HEK293 (cell line): ENCODE measurements around the gene THSD7A.

Experiments used
- CTCF ChIA-PET: fragments of 350-600 bp; formaldehyde crosslinking; extraction: SDS; loops from one replicate; lab custom pipeline; 2021; ENCODE audit warnings: antibody characterized with exemption; lab: Yijun Ruan, JAX
- POLR2A ChIA-PET: fragments of 300-600 bp; formaldehyde crosslinking; extraction: SDS; loops from one replicate; lab custom pipeline; 2020; ENCODE audit warnings: antibody characterized with exemption, inconsistent platforms; lab: Yijun Ruan, JAX
- H3K27ac ChIP-seq: fragments of 200-500 bp; sonication (Bioruptor generic); 2 replicates; pipeline ENCODE4 v1.5.1; 2014; ENCODE audit warnings: low read depth, low read length, control low read depth, inconsistent platforms; ENCODE audit errors: extremely low read depth
- H3K36me3 ChIP-seq, 2 experiments: fragments of 200-500 bp in 1 of 2; sonication (Bioruptor generic) in 1 of 2; 1 replicate in 1 of 2; 2 replicates in 1 of 2; pipeline ENCODE4 v1.5.1; 2014 to 2017; ENCODE audit warnings: inconsistent platforms in 2 of 2, low read length in 2 of 2; ENCODE audit not compliant: control insufficient read depth in 2 of 2, insufficient read depth in 1 of 2
- H3K4me1 ChIP-seq: fragments of 200-500 bp; sonication (Bioruptor generic); 2 replicates; pipeline ENCODE4 v1.5.1; 2014; ENCODE audit warnings: mild to moderate bottlenecking, low read length, inconsistent platforms; ENCODE audit not compliant: control insufficient read depth, insufficient read depth
- H3K4me3 ChIP-seq: 2 replicates; pipeline ENCODE4 v1.5.1; 2011; ENCODE audit warnings: low read depth, mild to moderate bottlenecking, control low read depth, low read length, moderate library complexity
- H3K9me3 ChIP-seq: fragments of 200-500 bp; sonication (Bioruptor generic); 2 replicates; pipeline ENCODE4 v1.5.1; 2014; ENCODE audit warnings: low read depth, low read length, inconsistent platforms; ENCODE audit not compliant: control insufficient read depth, insufficient read depth
- FEZF1 ChIP-seq: fragments of 450-650 bp; formaldehyde crosslinking; IDR thresholded peaks from 2 replicates; pipeline ENCODE4 v1.5.1; 2016; ENCODE audit warnings: missing biosample characterization, missing genetic modification characterization
- HOXD13 ChIP-seq: sonication (generic); formaldehyde crosslinking; IDR thresholded peaks from 2 replicates; pipeline ENCODE4 v1.8.0; 2022; ENCODE audit warnings: missing genetic modification reagents, borderline replicate concordance
- REST ChIP-seq: fragments of 450-650 bp; formaldehyde crosslinking; IDR thresholded peaks from 2 replicates; pipeline ENCODE4 v1.5.1; 2016; ENCODE audit warnings: missing biosample characterization, missing genetic modification characterization
- TCF7L2 ChIP-seq: IDR thresholded peaks from 2 replicates; pipeline ENCODE4 v1.6.1; 2011; ENCODE audit warnings: low read depth, mild to moderate bottlenecking, inconsistent platforms, low read length, moderate library complexity, borderline replicate concordance
- TRIM28 ChIP-seq: IDR thresholded peaks from 2 replicates; pipeline ENCODE4 v1.6.1; 2011; ENCODE audit warnings: low read length, control low read depth, borderline replicate concordance
- ZBTB10 ChIP-seq: fragments of 450-650 bp; formaldehyde crosslinking; IDR thresholded peaks from 2 replicates; pipeline ENCODE4 v1.5.1; 2016; ENCODE audit warnings: missing biosample characterization, missing genetic modification characterization
- ZBTB8A ChIP-seq: fragments of 450-650 bp; formaldehyde crosslinking; IDR thresholded peaks from 2 replicates; pipeline ENCODE4 v1.5.1; 2016; ENCODE audit warnings: missing biosample characterization, missing genetic modification characterization
- ZFP41 ChIP-seq: fragments of 450-650 bp; formaldehyde crosslinking; IDR thresholded peaks from 2 replicates; pipeline ENCODE4 v1.5.1; 2016; ENCODE audit warnings: missing biosample characterization, missing genetic modification characterization, borderline replicate concordance
- ZNF112 ChIP-seq: fragments of 450-650 bp; formaldehyde crosslinking; IDR thresholded peaks from 2 replicates; pipeline ENCODE4 v1.5.0; 2017; ENCODE audit warnings: missing biosample characterization, missing genetic modification characterization
- ZNF221 ChIP-seq: fragments of 450-650 bp; formaldehyde crosslinking; IDR thresholded peaks from 2 replicates; pipeline ENCODE4 v1.5.1; 2017; ENCODE audit warnings: missing biosample characterization, missing genetic modification characterization, borderline replicate concordance
- ZNF266 ChIP-seq: fragments of 450-650 bp; formaldehyde crosslinking; IDR thresholded peaks from 2 replicates; pipeline ENCODE4 v1.5.1; 2016; ENCODE audit warnings: missing biosample characterization, missing genetic modification characterization, low read depth
- ZNF280D ChIP-seq: fragments of 450-650 bp; formaldehyde crosslinking; IDR thresholded peaks from 2 replicates; pipeline ENCODE4 v1.5.1; 2016; ENCODE audit warnings: missing biosample characterization, missing genetic modification characterization
- ZNF433 ChIP-seq: fragments of 450-650 bp; formaldehyde crosslinking; IDR thresholded peaks from 2 replicates; pipeline ENCODE4 v1.5.1; 2016; ENCODE audit warnings: missing biosample characterization, missing genetic modification characterization, low read depth
- ZNF610 ChIP-seq: fragments of 450-650 bp; formaldehyde crosslinking; IDR thresholded peaks from 2 replicates; pipeline ENCODE4 v1.5.1; 2016; ENCODE audit warnings: missing biosample characterization, missing genetic modification characterization, borderline replicate concordance
- ZNF626 ChIP-seq: fragments of 450-650 bp; sonication (Bioruptor Pico); formaldehyde crosslinking; IDR thresholded peaks from 2 replicates; pipeline ENCODE4 v1.5.1; 2018; ENCODE audit warnings: missing biosample characterization, missing genetic modification characterization, inconsistent platforms
- ZNF654 ChIP-seq: fragments of 450-650 bp; formaldehyde crosslinking; IDR thresholded peaks from 2 replicates; pipeline ENCODE4 v1.5.1; 2016; ENCODE audit warnings: low read depth, missing biosample characterization, missing genetic modification characterization
- ZNF658 ChIP-seq: fragments of 450-650 bp; formaldehyde crosslinking; IDR thresholded peaks from 2 replicates; pipeline ENCODE4; 2016; ENCODE audit warnings: missing biosample characterization, missing genetic modification characterization
- ZNF843 ChIP-seq: fragments of 450-650 bp; formaldehyde crosslinking; IDR thresholded peaks from 2 replicates; pipeline ENCODE4 v1.5.1; 2016; ENCODE audit warnings: missing biosample characterization, missing genetic modification characterization
- ZSCAN30 ChIP-seq: fragments of 450-650 bp; IDR thresholded peaks from 2 replicates; pipeline ENCODE4 v1.5.1; 2018; ENCODE audit warnings: missing biosample characterization, mild to moderate bottlenecking, missing genetic modification characterization, moderate library complexity

Gene THSD7A

GRCh38 chr7:11457419-11457818 is 374.6 kb downstream of the THSD7A start:
- Histone ChIP-seq H3K27ac (no peak overlapping the region), H3K9me3 (no peaks in the 10 kb centered on the region), H3K4me3 (no peak overlapping the region), H3K4me1 (peaks cover 13% of the 10 kb centered on the region; the same call in 1 of the 2 replicates), H3K36me3 (no peaks in the 10 kb centered on the region)
- ChIA-PET POLR2A (no interaction called here), CTCF (no interaction called here)
- TF ChIP-seq ZFP41 (tag by site-specific recombination): no peak
- peak; percentile 68; the same call in 1 of the 2 replicates for TF ChIP-seq TRIM28
- no peak for TF ChIP-seq ZNF610 (tag by site-specific recombination)
- no peak for TF ChIP-seq ZNF266
- peak; percentile 68 for TF ChIP-seq ZNF843 (tag by site-specific recombination)
- no peak for TF ChIP-seq ZBTB10 (tag by site-specific recombination)
- TF ChIP-seq REST: no peak
- TF ChIP-seq ZNF654 (tag by site-specific recombination): no peak
- TF ChIP-seq TCF7L2: peak; percentile 97
- peak; percentile 90 for TF ChIP-seq FEZF1 (tag by site-specific recombination)
- TF ChIP-seq ZBTB8A (tag by site-specific recombination): no peak
- no peak for TF ChIP-seq ZNF112 (tag by site-specific recombination)
- no peak for TF ChIP-seq ZNF221
- no peak for TF ChIP-seq HOXD13 (CRISPR knock-in tag)
- TF ChIP-seq ZNF658 (tag by site-specific recombination): no peak
- no peak for TF ChIP-seq ZSCAN30 (tag by site-specific recombination)
- TF ChIP-seq ZNF626 (tag by site-specific recombination): no peak
- TF ChIP-seq ZNF433 (tag by site-specific recombination): no peak
- TF ChIP-seq ZNF280D (tag by site-specific recombination): no peak
